Measurements from ENCODE around the gene EIF2B4. TPM values are rescaled to one million over a fixed set of nuclear protein-coding genes. Genes with fewer than 3 reads are reported as not detected.

Gene EIF2B4
- total and polyA plus RNA-seq, 2 of the 13 experiments (the other 11 are each of a cell fraction or from before 2014, with no cell fraction given) = 91.5 to 96.4 TPM

GRCh38 chr2:27370816-27371620, 880 bp upstream of the EIF2B4 start (continued):
- 0 out of 2 replicates have a peak, but pooled peaks have one; percentile 26 for TF ChIP-seq ATF2 (CRISPR knock-in tag; IDR thresholded peaks at IDR 0.05)
- TF ChIP-seq DZIP1 (CRISPR knock-in tag; IDR thresholded peaks at IDR 0.05) = peak; percentile 15; the same call in 1 of the 2 replicates
- TF ChIP-seq HMGXB4 (CRISPR knock-in tag; IDR thresholded peaks at IDR 0.05; ENCODE audit: borderline replicate concordance in 1 of 2, low read depth in 1 of 2) = no peak
- TF ChIP-seq RERE (CRISPR knock-in tag; IDR thresholded peaks at IDR 0.05; ENCODE audit: low read depth) = no peak; the same call in 1 of the 2 replicates
- 0 out of 2 replicates have a peak, but pooled peaks have one; percentile 14 for TF ChIP-seq ZNF577 (CRISPR knock-in tag; IDR thresholded peaks at IDR 0.05; ENCODE audit: borderline replicate concordance, low read depth)
- TF ChIP-seq ZNF329 (CRISPR knock-in tag; IDR thresholded peaks at IDR 0.05; ENCODE audit: low read depth) = peak; percentile 17
- TF ChIP-seq RBFOX2 (IDR thresholded peaks at IDR 0.05; ENCODE audit: low read depth, low read length) = peak; percentile 7; the same call in 1 of the 2 replicates
- peak; percentile 23; the same call in 1 of the 2 replicates for TF ChIP-seq KDM5A (IDR thresholded peaks at IDR 0.05; ENCODE audit: borderline replicate concordance, low read length)
- TF ChIP-seq ZNF263 (CRISPR knock-in tag; IDR thresholded peaks at IDR 0.05) = no peak; the same call in 1 of the 2 replicates
- TF ChIP-seq CREBL2 (CRISPR knock-in tag; IDR thresholded peaks at IDR 0.05; ENCODE audit: borderline replicate concordance) = peak; percentile 59; the same call in 1 of the 2 replicates
- TF ChIP-seq SYNCRIP (IDR thresholded peaks at IDR 0.05; ENCODE audit: insufficient read depth, low read depth, low read length) = no peak
- TF ChIP-seq ZFY (CRISPR knock-in tag; IDR thresholded peaks at IDR 0.05) = peak; percentile 96
